GM12864 (cell line): ENCODE data around the gene ZXDC.

Experiments
- DNase-seq: peaks from one replicate; pipeline ENCODE4 v3.0.0-alpha.2; 2011; ENCODE audit warnings: low read depth
- H3K4me3 ChIP-seq: 2 replicates; pipeline ENCODE4 v1.5.1; 2011; ENCODE audit warnings: mild to moderate bottlenecking, low read depth, low read length, control low read depth
- CTCF ChIP-seq: IDR thresholded peaks from 2 replicates; pipeline ENCODE4 v1.5.1; 2011; ENCODE audit warnings: low read depth, mild to moderate bottlenecking, moderate library complexity, low read length, control low read depth, inconsistent platforms; ENCODE audit errors: missing control alignments

Gene ZXDC

GRCh38 chr3:126485176-126485897 lies 9.6 kb upstream of the ZXDC start:
- no peak overlapping the region for H3K4me3 ChIP-seq
- DNase-seq = no peak
- TF ChIP-seq CTCF = no peak

DNA sequence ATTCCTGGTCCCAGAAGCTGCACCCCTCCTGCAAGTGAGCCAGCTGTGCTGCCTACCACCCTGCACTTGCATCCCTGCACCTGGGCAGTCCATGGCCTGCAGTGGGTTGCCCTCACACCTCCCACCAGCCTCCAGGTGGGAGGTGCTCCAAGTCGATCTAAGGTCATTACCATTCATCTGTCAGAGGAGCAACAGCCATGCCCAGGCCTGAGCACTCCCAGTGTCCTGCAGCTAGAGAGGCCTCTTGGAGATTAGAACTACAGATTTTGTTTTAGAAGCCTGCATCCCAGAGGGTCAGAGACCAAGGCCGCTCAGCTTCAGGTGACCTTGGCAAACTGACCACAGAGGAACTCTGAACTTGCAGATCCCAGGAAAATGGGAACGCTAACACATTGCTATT lies 9.0 kb upstream of the ZXDC start:
- DNase-seq = no peak
- H3K4me3 ChIP-seq = no peak overlapping the region
- TF ChIP-seq CTCF = no peak

GRCh38 chr3:126484148-126484547 lies 8.5 kb upstream of the ZXDC start:
- no peak for TF ChIP-seq CTCF
- no peak overlapping the region for H3K4me3 ChIP-seq

GRCh38 chr3:126483321-126483761 lies 7.7 kb upstream of the ZXDC start:
- no peak for DNase-seq

More at GRCh38 chr3:126484148-126484547, 8.5 kb upstream of the ZXDC start:
- DNase-seq = no peak

GRCh38 chr3:126482503-126483255 lies 7.0 kb upstream of the ZXDC start:
- no peak for DNase-seq
- no peak overlapping the region for H3K4me3 ChIP-seq
- no peak for TF ChIP-seq CTCF

More at GRCh38 chr3:126483321-126483761, 7.7 kb upstream of the ZXDC start:
- no peak overlapping the region for H3K4me3 ChIP-seq
- TF ChIP-seq CTCF = no peak

GRCh38 chr3:126481808-126482502 lies 6.3 kb upstream of the ZXDC start:
- H3K4me3 ChIP-seq = no peak overlapping the region
- no peak for TF ChIP-seq CTCF
- DNase-seq = no peak
